NCI-H1105 treated with DMSO at 0.1 percent for 48 hours (cell line): ENCODE measurements around the gene NHEJ1.

ENCODE experiments used
- DNase-seq: peaks from one replicate; lab custom pipeline; 2025; lab: John Stamatoyannopoulos, UW

Gene NHEJ1

DNA sequence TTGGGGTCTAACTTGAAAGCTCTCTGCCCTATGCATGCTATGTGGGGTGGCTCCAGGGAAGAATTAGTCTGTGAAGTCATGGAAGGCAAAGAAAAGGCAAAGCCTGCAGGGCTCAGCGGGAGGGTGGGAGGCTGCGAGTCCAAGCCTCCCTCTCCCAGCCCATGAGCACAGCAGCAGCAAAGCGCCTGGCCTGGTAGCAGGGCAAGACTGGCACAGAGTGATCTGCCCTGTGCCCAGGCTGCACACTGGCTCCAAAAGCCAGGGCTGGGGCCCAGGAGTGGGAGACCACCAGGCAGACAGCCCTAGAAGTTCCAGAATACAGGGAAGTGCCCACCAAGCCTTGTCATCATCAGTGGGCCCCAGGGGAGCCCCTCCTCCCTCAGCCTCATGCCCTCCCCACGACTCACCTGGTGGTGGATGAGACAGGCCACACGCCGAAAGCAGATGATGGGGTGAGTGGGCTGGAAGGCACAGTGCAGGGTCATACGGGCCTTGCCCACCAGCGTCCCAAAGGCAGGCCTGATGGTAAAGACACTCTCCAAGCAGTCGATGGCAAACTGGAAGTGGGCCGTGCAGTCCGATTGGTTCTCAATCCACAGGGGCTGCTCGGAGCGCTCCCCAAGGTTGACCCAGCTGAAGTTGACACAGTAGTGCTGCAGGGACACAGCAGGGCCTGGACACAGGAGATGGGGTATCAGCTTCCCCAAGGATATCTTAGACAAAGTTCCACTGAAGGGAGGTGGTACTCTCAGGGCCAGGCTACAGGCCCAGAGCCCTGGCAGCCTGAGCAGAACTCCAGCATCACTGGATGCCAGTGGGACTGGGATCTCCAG is 131.4 kb downstream of the NHEJ1 start:
- DNase-seq = no peak

- DNase-seq = no peak
These were observed 132.5 kb downstream of the NHEJ1 start for GRCh38 chr2:219028141-219028540.

DNA sequence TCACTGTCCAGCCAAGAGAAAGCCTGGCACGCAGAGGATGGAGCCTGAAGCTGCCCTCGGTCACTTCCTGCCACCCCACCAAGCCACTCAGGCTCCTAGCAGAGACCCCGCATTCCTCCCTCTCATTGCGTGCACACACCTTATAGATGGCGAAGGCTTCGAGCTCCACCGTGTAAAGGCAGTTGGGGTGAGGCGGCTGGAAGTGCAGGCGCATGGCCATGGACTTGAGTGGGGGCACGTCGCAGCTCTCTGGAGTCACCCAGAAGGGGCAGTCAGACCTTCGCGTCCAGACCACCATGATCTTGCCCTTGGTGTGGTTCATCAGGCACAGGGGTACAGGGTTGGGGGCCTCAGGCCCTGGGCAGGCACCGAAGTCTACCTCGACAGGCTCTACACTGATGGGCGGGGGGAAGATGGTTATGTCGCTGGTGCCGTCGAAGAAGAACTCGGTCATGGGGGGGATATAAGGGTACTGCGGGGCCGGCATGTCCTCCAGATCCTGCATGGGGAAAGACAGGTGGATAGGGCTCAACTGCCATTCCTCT is 133.0 kb downstream of the NHEJ1 start:
- no peak for DNase-seq

DNA sequence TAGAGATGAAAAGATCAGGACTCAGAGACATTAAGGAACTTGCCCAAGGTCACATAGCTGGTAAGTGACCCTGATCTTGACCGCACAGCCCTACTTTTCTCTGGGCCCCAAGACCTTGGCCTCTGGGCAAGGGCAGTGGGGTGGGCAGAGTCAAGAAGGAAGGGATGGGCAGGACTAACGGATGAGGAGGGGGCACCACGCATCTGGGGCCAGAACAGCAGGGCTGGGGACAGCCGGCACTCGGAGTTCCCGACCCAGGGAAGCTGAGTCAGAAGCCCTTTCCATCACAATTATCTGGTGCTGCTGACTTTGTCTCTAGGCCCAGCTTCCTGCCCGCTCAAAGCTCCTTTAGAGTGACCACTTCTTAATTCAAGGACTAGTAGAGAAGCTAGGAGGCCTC is 133.7 kb downstream of the NHEJ1 start:
- DNase-seq = no peak

GRCh38 chr2:219025637-219026585 is 134.7 kb downstream of the NHEJ1 start:
- no peak for DNase-seq
